Measurements from ENCODE around the gene BRICD5.

Gene BRICD5

DNA sequence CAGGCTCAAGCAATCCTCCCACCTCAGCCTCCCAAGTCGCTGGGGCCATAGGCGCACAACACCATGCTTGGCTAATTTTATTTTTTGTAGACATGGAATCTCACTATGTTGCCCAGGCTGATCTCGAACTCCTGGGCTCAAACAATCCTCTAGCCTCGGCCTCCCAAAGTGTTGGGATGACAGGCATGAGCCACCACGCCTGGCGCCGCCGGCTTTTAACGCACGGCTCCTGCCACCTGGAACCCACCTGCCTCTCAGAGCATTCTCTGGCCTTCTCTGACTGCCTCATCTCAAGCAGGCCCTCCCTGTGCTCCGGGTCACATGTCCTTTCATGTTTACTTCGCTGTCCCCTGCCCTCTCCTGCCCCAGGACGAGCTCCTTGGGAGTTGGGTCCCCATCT, 24.6 kb downstream of the BRICD5 start:
- TF ChIP-seq, protein P1, sequence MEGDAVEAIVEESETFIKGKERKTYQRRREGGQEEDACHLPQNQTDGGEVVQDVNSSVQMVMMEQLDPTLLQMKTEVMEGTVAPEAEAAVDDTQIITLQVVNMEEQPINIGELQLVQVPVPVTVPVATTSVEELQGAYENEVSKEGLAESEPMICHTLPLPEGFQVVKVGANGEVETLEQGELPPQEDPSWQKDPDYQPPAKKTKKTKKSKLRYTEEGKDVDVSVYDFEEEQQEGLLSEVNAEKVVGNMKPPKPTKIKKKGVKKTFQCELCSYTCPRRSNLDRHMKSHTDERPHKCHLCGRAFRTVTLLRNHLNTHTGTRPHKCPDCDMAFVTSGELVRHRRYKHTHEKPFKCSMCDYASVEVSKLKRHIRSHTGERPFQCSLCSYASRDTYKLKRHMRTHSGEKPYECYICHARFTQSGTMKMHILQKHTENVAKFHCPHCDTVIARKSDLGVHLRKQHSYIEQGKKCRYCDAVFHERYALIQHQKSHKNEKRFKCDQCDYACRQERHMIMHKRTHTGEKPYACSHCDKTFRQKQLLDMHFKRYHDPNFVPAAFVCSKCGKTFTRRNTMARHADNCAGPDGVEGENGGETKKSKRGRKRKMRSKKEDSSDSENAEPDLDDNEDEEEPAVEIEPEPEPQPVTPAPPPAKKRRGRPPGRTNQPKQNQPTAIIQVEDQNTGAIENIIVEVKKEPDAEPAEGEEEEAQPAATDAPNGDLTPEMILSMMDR (conservative IDR thresholded peaks at IDR 0.05; ENCODE audit: control insufficient read depth, insufficient read depth, low read depth, low read length): no peak

DNA sequence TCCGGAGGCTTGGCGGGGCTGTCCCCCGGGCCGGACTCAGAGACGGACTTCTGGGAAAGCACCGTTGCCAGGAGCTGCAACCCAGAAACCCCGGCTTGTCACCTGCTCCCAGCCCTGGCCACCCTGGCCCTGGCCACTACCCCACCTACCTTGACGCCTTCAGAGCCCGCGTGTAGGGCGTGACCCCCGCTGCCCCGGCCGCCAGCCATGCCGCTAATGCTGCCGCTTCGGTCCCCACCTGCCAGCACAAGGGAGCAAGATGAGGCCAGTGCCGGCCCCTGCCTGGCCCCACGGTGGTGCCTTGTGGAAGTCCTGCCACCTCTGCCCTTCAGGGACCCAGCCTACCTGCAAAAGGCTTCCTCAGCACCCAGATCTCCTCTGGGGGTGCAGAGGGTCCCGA, 25.7 kb downstream of the BRICD5 start:
- DNase-seq (ENCODE audit: low read depth): no peak
- H3K4me3 ChIP-seq (ENCODE audit: control insufficient read depth, low read depth, low read length): no peak overlapping the region
- TF ChIP-seq, protein P1 (conservative IDR thresholded peaks at IDR 0.05; ENCODE audit: control insufficient read depth, insufficient read depth, low read depth, low read length): no peak

More for the DNA sequence above, 24.6 kb downstream of the BRICD5 start:
- no peak for DNase-seq (ENCODE audit: low read depth)
- no peak overlapping the region for H3K4me3 ChIP-seq (ENCODE audit: control insufficient read depth, low read depth, low read length)

GRCh38 chr16:2184346-2184745, 26.3 kb downstream of the BRICD5 start:
- no peak for DNase-seq (ENCODE audit: low read depth)

GRCh38 chr16:2183671-2184070, 27.0 kb downstream of the BRICD5 start:
- no peak for DNase-seq (ENCODE audit: low read depth)
- TF ChIP-seq, protein P1 (conservative IDR thresholded peaks at IDR 0.05; ENCODE audit: control insufficient read depth, insufficient read depth, low read depth, low read length): no peak
- no peak overlapping the region for H3K4me3 ChIP-seq (ENCODE audit: control insufficient read depth, low read depth, low read length)

More at GRCh38 chr16:2184346-2184745, 26.3 kb downstream of the BRICD5 start:
- TF ChIP-seq, protein P1 (conservative IDR thresholded peaks at IDR 0.05; ENCODE audit: control insufficient read depth, insufficient read depth, low read depth, low read length): no peak
- no peak overlapping the region for H3K4me3 ChIP-seq (ENCODE audit: control insufficient read depth, low read depth, low read length)

GRCh38 chr16:2181952-2182351, 28.7 kb downstream of the BRICD5 start:
- no peak for DNase-seq (ENCODE audit: low read depth)
- no peak overlapping the region for H3K4me3 ChIP-seq (ENCODE audit: control insufficient read depth, low read depth, low read length)
- TF ChIP-seq, protein P1 (conservative IDR thresholded peaks at IDR 0.05; ENCODE audit: control insufficient read depth, insufficient read depth, low read depth, low read length): no peak

- no peak overlapping the region for H3K4me3 ChIP-seq (ENCODE audit: control insufficient read depth, low read depth, low read length)
- DNase-seq (ENCODE audit: low read depth): no peak
- TF ChIP-seq, protein P1 (conservative IDR thresholded peaks at IDR 0.05; ENCODE audit: control insufficient read depth, insufficient read depth, low read depth, low read length): no peak
Observed at GRCh38 chr16:2180962-2181923, 29.4 kb downstream of the BRICD5 start.

All from fibroblast of mammary gland (primary cell).